ENCODE results near the gene SESTD1.

Gene SESTD1

DNA sequence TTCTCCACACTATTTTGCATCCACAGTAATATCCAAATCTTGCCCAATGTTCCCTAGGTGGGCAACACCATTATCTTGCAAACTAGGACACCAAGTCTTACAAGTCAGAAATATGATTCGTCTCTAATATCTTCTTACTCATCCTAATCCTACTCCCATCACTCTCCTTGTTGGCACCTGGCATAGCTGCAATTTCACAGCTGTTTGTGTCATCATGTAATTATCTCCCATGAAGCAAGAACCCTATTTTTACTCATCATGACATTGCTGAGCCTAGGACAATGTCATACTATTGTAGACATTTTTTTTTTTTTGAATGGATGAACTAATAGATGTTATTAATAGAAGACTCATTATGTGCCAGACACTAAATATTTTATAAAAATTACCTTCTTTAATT is 123.4 kb downstream of the SESTD1 start:
- Histone ChIP-seq H3K27me3 (no peaks in the 10 kb centered on the region), H3K4me1 (no peaks in the 10 kb centered on the region), H3K27ac (no peak overlapping the region), H3K36me3 (peaks cover 26 to 54% (median 53%) of the 10 kb centered on the region in 3 donors), H3K4me3 (no peak overlapping the region), H3K9me3 (no peaks in the 10 kb centered on the region)
- DNase-seq, result no peak
- TF ChIP-seq, protein P1, sequence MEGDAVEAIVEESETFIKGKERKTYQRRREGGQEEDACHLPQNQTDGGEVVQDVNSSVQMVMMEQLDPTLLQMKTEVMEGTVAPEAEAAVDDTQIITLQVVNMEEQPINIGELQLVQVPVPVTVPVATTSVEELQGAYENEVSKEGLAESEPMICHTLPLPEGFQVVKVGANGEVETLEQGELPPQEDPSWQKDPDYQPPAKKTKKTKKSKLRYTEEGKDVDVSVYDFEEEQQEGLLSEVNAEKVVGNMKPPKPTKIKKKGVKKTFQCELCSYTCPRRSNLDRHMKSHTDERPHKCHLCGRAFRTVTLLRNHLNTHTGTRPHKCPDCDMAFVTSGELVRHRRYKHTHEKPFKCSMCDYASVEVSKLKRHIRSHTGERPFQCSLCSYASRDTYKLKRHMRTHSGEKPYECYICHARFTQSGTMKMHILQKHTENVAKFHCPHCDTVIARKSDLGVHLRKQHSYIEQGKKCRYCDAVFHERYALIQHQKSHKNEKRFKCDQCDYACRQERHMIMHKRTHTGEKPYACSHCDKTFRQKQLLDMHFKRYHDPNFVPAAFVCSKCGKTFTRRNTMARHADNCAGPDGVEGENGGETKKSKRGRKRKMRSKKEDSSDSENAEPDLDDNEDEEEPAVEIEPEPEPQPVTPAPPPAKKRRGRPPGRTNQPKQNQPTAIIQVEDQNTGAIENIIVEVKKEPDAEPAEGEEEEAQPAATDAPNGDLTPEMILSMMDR (IDR thresholded peaks at IDR 0.05), result no peak
- intact Hi-C loops (cut with DNase I; ENCODE audit: low total_unique reads), result no loop called here

DNA sequence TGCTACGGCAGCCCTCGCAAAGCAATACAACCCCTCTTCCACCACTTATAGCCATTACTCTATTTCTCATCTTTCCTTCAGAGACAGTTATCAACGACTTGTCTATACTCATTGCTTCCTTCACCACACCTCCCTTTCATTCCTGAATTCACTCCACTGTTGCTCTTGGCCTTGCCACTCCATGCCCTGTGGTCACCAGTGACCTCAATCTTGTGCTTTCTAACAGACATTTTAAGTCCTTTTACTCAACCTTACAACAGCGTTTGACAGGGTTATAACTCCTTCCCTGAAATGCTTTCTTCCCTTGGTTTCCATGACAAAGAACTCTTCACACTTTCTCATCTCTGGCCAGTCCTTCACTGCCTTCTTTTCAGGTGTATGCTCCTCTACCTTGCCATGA is 124.1 kb downstream of the SESTD1 start:
- TF ChIP-seq, protein P1 (IDR thresholded peaks at IDR 0.05), result no peak
- Histone ChIP-seq H3K27me3 (no peaks in the 10 kb centered on the region), H3K4me3 (no peak overlapping the region), H3K4me1 (no peaks in the 10 kb centered on the region), H3K27ac (no peak overlapping the region), H3K9me3 (no peaks in the 10 kb centered on the region), H3K36me3 (peaks cover 21 to 49% (median 47%) of the 10 kb centered on the region in 3 donors)
- intact Hi-C loops (cut with DNase I; ENCODE audit: low total_unique reads), result no loop called here
- no peak for DNase-seq

DNA sequence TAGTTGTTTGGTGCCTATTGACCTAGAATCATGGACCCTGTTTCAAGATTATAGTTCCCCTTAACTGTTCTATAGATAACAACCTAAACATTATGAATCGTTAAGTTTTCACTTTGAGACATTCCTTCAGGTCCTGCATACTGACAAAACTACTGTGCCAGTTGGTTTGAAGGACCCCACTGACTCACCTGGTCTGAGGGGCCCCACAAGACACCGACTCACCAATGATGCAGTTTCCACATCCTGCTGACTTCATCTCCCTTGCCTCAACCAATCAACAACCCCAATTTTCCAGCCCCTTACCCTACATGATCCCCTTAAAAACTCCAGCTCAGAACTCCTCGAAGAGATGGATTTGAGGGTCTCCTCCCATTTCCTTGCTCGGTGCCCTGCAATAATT is 125.1 kb downstream of the SESTD1 start:
- Histone ChIP-seq H3K27me3 (no peaks in the 10 kb centered on the region), H3K27ac (no peak overlapping the region), H3K4me3 (no peak overlapping the region), H3K4me1 (no peaks in the 10 kb centered on the region), H3K36me3 (peaks cover 21 to 44% (median 44%) of the 10 kb centered on the region in 3 donors), H3K9me3 (no peaks in the 10 kb centered on the region)
- no peak for DNase-seq
- intact Hi-C loops (cut with DNase I; ENCODE audit: low total_unique reads), result no loop called here
- TF ChIP-seq, protein P1 (IDR thresholded peaks at IDR 0.05), result no peak

DNA sequence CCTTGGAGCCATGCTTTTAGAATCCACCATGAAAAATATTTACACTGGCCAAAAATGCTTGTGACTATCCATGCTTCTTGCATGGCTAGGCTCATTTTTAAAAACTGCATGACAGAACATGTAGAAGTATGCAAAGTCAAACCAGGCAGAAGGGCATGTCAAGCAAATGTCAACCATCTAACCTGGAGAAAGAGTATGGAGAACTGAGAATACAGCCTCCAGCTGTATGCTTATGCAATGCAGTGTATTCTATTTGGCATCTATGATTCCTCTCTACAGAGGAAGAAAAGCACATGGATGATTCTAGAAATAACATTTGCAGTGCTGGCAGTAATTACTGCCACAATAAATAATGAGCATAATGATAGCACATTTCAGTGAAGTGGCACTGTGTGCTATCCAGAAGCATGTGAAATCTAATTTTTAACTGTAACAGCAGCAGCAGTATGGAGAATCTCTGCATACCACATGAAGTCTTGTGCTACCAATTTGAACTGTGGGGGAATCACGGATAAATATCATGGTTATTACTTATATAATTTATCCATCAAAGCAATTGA is 127.4 kb downstream of the SESTD1 start:
- H3K27ac ChIP-seq, result no peak overlapping the region
- TF ChIP-seq, protein P1 (IDR thresholded peaks at IDR 0.05), result no peak
- H3K4me1 ChIP-seq, result no peaks in the 10 kb centered on the region
- DNase-seq, result no peak
- H3K4me3 ChIP-seq, result no peak overlapping the region
- intact Hi-C loops (cut with DNase I; ENCODE audit: low total_unique reads), result no loop called here
- no peaks in the 10 kb centered on the region for H3K27me3 ChIP-seq
- H3K36me3 ChIP-seq, result peaks cover 16 to 41% (median 38%) of the 10 kb centered on the region in 3 donors
- H3K9me3 ChIP-seq, result no peaks in the 10 kb centered on the region

DNA sequence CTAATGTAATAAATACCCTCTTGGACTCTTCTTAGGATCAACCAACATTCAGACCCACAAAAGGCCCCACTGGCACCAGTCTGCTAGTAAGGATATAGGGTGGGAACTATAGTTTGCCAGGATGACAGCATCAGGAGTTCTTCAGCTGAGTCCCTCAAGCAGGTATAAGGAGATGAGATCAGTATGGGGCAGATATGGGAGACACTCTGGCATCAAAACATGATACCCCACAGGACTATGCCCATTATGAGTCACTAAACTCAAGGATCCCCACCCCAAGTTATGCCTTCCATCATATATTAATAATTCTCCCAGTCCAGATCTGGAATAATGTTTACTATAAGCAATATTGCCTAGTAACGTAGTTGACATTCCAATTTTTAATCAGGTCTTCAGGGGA is 131.6 kb downstream of the SESTD1 start:
- TF ChIP-seq, protein P1 (IDR thresholded peaks at IDR 0.05), result no peak
- Histone ChIP-seq H3K27me3 (no peaks in the 10 kb centered on the region), H3K4me1 (no peaks in the 10 kb centered on the region), H3K27ac (no peak overlapping the region), H3K4me3 (no peak overlapping the region), H3K36me3 (peaks cover 3 to 18% (median 9%) of the 10 kb centered on the region in 3 donors), H3K9me3 (no peaks in the 10 kb centered on the region)
- intact Hi-C loops (cut with DNase I; ENCODE audit: low total_unique reads), result no loop called here
- no peak for DNase-seq

DNA sequence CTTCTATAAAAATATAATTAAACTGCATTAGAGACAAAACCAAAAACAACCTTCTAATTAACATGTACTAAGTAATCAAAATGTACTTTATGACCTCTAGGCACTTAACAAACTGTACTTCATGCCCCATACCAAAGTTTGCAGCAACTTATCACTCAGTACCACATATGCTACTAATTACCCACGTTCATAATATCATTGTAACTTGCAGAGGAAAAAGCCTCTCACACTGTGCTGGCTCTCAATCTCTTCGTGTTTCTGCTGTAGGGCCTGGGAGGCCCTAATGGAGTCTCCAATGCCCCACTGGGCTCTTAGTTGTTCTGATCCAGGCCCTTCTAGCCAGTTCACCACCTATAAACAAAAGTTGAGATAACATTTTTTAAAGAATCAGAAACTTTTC is 132.6 kb downstream of the SESTD1 start:
- intact Hi-C loops (cut with DNase I; ENCODE audit: low total_unique reads), result no loop called here
- H3K4me1 ChIP-seq, result no peaks in the 10 kb centered on the region
- TF ChIP-seq, protein P1 (IDR thresholded peaks at IDR 0.05), result no peak
- no peak overlapping the region for H3K4me3 ChIP-seq
- H3K27me3 ChIP-seq, result no peaks in the 10 kb centered on the region
- H3K36me3 ChIP-seq, result peaks cover 8 to 19% (median 9%) of the 10 kb centered on the region in 3 donors
- H3K27ac ChIP-seq, result no peak overlapping the region
- H3K9me3 ChIP-seq, result no peaks in the 10 kb centered on the region
- no peak for DNase-seq

Measured in tibial artery (tissue), 4 donors.